ENCODE data around the gene ABCG2. TPM values are rescaled to one million over a fixed set of nuclear protein-coding genes. Genes with fewer than 3 reads are reported as not detected.

Gene ABCG2
- polyA plus RNA-seq, 1 of the 3 experiments (the other 2 are of a cell fraction), result 0.02 TPM

DNA sequence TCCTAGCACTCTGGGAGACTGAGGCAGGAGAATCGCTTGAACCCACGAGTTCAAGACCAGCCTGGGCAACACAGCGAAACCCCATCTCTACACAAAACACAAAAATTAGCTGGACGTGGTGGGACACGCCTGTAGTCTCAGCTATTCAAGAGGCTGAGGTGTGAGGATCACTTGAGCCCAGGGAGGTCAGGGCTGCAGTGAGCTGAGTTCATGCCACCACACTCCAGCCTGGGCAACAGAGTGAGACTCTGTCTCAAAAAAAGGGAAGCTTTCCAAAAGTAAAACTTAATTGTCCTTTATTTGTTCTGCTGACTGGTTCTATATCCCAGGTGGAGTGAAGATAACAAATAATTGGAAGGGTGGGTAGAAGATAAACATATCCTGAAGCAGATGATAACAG is 45.6 kb downstream of the ABCG2 start (continued):
- TF ChIP-seq, protein P1, sequence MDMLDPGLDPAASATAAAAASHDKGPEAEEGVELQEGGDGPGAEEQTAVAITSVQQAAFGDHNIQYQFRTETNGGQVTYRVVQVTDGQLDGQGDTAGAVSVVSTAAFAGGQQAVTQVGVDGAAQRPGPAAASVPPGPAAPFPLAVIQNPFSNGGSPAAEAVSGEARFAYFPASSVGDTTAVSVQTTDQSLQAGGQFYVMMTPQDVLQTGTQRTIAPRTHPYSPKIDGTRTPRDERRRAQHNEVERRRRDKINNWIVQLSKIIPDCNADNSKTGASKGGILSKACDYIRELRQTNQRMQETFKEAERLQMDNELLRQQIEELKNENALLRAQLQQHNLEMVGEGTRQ (IDR thresholded peaks at IDR 0.05; ENCODE audit: borderline replicate concordance, low read depth, low read length), result no peak
- TF ChIP-seq, protein P2, sequence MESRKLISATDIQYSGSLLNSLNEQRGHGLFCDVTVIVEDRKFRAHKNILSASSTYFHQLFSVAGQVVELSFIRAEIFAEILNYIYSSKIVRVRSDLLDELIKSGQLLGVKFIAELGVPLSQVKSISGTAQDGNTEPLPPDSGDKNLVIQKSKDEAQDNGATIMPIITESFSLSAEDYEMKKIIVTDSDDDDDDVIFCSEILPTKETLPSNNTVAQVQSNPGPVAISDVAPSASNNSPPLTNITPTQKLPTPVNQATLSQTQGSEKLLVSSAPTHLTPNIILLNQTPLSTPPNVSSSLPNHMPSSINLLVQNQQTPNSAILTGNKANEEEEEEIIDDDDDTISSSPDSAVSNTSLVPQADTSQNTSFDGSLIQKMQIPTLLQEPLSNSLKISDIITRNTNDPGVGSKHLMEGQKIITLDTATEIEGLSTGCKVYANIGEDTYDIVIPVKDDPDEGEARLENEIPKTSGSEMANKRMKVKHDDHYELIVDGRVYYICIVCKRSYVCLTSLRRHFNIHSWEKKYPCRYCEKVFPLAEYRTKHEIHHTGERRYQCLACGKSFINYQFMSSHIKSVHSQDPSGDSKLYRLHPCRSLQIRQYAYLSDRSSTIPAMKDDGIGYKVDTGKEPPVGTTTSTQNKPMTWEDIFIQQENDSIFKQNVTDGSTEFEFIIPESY (IDR thresholded peaks at IDR 0.05; ENCODE audit: borderline replicate concordance, low read depth), result no peak
- TF ChIP-seq ELF1 (IDR thresholded peaks at IDR 0.05) (no peak), MEF2A (IDR thresholded peaks at IDR 0.05; ENCODE audit: borderline replicate concordance, low read depth) (no peak), CHD2 (IDR thresholded peaks at IDR 0.05; ENCODE audit: low read length, partially characterized antibody) (no peak), NRF1 (IDR thresholded peaks at IDR 0.05; ENCODE audit: low read depth, low read length) (no peak), NFIC (IDR thresholded peaks at IDR 0.05; ENCODE audit: borderline replicate concordance) (no peak)

DNA sequence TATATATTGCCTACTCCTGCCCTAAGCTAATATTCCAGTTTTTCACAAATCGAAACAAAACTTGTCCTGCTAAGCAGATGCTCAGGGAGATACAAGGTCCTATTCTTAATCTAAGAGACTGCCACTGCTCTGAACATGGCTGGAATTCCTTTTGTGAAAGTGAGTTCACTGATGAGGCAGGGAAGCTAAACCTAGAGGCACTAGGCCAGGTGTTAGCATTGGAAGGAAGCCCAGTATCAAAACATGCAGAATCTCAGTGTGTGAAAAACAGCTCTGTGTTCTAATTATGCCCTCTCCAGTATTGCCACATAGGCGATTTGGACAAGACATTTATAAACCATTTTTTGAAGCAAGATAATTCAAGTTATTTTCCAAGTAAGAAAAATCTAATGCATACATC is 47.6 kb downstream of the ABCG2 start:
- H3K9me2 ChIP-seq, result no peaks in the 10 kb centered on the region
- no peak overlapping the region for H2AFZ ChIP-seq (ENCODE audit: low read depth)
- H3K27me3 ChIP-seq (ENCODE audit: insufficient read depth), result no peaks in the 10 kb centered on the region
- H3F3A ChIP-seq (replicated peaks; ENCODE audit: insufficient read depth), result peaks cover 8% of the 10 kb centered on the region
- no peak overlapping the region for H3K27ac ChIP-seq (ENCODE audit: low read depth in 2 of 2, low read length in 1 of 2)
- no peak for DNase-seq
- WGBS (ENCODE audit: low lambda C conversion rate), result 64% methylated on average over 2 of the region's 2 CpGs
- H3K4me3 ChIP-seq (ENCODE audit: low read depth in 2 of 2, low read length in 1 of 2), result no peak overlapping the region
- ChIA-PET CTCF (interaction anchor here (0.6 kb wide), 1 partner anchor 26 kb away, joined by 3 read pairs; no protein-coding TSS in a partner anchor), POLR2A (no interaction called here)
- H3K36me3 ChIP-seq (replicated peaks in 1 of 2; ENCODE audit: control insufficient read depth in 1 of 2, insufficient read depth in 2 of 2, low read length in 1 of 2), result no peaks in the 10 kb centered on the region
- TF ChIP-seq EZH2phosphoT487 (IDR thresholded peaks at IDR 0.05; ENCODE audit: borderline replicate concordance, low read depth) (no peak), TEAD4 (IDR thresholded peaks at IDR 0.05; ENCODE audit: borderline replicate concordance, insufficient read depth) (no peak), SIN3A (IDR thresholded peaks at IDR 0.05; ENCODE audit: borderline replicate concordance, low read depth, low read length) (no peak), TAF1 (IDR thresholded peaks at IDR 0.05; ENCODE audit: borderline replicate concordance, low read depth, low read length) (no peak), EP300 (IDR thresholded peaks at IDR 0.05; ENCODE audit: borderline replicate concordance in 1 of 2, low read depth in 1 of 2, low read length in 1 of 2) (no peak), RFX5 (IDR thresholded peaks at IDR 0.05; ENCODE audit: low read length) (no peak), GATA2 (CRISPR knock-in tag; IDR thresholded peaks at IDR 0.05) (no peak), FOSL2 (IDR thresholded peaks at IDR 0.05; ENCODE audit: borderline replicate concordance, low read depth) (no peak), FOXM1 (IDR thresholded peaks at IDR 0.05; ENCODE audit: low read depth) (no peak)
- TF ChIP-seq, protein P3, sequence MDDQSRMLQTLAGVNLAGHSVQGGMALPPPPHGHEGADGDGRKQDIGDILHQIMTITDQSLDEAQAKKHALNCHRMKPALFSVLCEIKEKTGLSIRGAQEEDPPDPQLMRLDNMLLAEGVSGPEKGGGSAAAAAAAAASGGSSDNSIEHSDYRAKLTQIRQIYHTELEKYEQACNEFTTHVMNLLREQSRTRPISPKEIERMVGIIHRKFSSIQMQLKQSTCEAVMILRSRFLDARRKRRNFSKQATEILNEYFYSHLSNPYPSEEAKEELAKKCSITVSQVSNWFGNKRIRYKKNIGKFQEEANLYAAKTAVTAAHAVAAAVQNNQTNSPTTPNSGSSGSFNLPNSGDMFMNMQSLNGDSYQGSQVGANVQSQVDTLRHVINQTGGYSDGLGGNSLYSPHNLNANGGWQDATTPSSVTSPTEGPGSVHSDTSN (IDR thresholded peaks at IDR 0.05), result no peak
- TF ChIP-seq, protein P2 (IDR thresholded peaks at IDR 0.05; ENCODE audit: borderline replicate concordance, low read depth), result no peak
- TF ChIP-seq, protein P1 (IDR thresholded peaks at IDR 0.05; ENCODE audit: borderline replicate concordance, low read depth, low read length), result no peak
- H4K20me1 ChIP-seq (ENCODE audit: insufficient read depth), result no peaks in the 10 kb centered on the region
- H3K4me1 ChIP-seq (ENCODE audit: control insufficient read depth in 1 of 2, insufficient read depth in 2 of 2, low read depth in 1 of 2, low read length in 1 of 2), result peaks cover 0 to 2% of the 10 kb centered on the region in 2 experiments; a peak in 2 of 4 replicates
- H3K9ac ChIP-seq, result no peak overlapping the region
- H3K79me2 ChIP-seq (ENCODE audit: insufficient read depth), result no peaks in the 10 kb centered on the region
- H3K9me3 ChIP-seq, result no peaks in the 10 kb centered on the region
- no peak overlapping the region for H3K4me2 ChIP-seq
